GM21723 (cell line): Measurements from ENCODE around the gene TMPRSS11E.
"Not testable (repeated sequence)": the region's sequence is repeated elsewhere in the genome, so short reads cannot be mapped to it uniquely, and the experiment has no call there.

ENCODE experiments used
- ATAC-seq: cut with Tn5 transposase; IDR thresholded peaks from one replicate; pipeline ENCODE4 v1.9.1; 2021; ENCODE audit warnings: mild to moderate bottlenecking, moderate library complexity; ENCODE audit not compliant: unreplicated experiment

TMPRSS11E gene, protein sequence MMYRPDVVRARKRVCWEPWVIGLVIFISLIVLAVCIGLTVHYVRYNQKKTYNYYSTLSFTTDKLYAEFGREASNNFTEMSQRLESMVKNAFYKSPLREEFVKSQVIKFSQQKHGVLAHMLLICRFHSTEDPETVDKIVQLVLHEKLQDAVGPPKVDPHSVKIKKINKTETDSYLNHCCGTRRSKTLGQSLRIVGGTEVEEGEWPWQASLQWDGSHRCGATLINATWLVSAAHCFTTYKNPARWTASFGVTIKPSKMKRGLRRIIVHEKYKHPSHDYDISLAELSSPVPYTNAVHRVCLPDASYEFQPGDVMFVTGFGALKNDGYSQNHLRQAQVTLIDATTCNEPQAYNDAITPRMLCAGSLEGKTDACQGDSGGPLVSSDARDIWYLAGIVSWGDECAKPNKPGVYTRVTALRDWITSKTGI

DNA sequence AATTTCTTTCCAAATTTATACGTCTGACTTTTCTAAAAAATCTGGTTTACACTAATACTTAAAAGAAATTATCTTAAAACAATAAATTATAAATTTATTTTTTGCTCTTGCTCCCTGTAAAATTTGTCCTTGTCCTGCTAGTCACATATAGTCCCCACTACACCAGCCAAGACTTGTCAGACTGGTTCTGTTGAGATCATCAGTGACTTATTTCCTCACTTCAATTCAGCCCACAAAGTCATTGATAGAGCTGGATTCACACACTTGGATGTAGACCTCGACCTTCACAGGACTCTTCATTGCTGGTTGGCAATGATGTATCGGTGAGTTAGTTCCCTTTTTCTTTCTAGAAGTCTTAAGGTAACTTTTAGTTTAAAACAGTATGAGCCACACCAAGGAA lies at the start of gene TMPRSS11E:
Gene TMPRSS11E (plus strand): TSS at position 263 of the 400 bp plus-strand sequence. CDS start 50 bp downstream, at position 313.
- no peak for ATAC-seq

DNA sequence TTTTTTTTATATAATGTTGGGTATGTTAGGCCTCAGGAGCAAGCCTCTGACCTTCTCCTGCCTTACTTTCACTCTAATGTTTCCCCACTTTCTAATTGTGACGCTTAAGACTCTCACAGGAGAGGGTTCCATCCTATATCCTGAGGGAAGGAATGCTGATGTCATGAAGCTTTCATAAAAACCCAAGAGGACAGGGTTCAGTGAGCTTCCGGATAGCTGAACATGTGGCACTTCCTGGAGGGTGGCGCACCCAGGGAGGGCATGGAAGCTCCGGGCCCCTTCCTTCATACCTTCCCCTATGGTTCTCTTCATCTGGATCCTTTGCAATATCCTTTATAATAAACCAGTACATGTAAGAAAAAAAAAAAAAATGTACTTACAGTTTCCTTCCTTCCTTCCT lies 48.0 kb upstream of the TMPRSS11E start:
- no peak for ATAC-seq

DNA sequence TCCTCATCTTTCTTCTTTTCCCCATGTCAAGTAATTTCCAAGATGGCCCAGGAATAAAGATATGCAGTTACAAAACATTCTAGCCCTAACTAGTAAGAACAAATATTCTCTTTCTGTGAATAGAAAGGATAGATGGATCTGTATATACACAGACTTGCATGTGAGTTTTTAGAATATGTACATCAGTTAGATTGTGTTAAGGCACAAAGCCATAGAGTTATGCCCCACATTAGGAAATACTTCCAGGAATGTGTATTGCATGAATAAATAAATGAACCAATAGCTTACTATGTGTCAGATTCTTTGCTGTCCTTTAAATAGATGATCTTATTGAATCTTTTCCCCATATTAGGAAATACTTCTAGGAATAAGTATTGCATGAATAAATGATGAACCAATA lies 46.0 kb upstream of the TMPRSS11E start:
- ATAC-seq, result no peak

DNA sequence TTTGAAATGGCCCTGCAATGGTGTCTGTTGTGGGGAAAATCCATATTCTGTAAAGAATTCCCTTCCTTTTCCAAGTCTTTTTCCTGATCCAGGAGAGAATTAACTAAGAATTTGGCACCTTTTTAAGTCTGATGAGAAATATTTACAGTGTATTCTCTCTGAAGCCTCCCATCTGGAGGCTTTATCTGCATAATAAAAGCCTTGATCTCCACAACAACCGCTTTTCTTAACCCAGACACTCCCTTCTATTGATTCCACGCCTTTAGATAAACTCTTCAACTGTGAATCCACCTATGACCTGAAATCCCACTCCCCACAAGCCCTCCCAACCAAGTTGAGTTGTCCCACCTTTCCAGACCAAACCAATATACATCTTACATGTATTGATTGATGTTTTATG lies 43.1 kb upstream of the TMPRSS11E start:
- no peak for ATAC-seq

DNA sequence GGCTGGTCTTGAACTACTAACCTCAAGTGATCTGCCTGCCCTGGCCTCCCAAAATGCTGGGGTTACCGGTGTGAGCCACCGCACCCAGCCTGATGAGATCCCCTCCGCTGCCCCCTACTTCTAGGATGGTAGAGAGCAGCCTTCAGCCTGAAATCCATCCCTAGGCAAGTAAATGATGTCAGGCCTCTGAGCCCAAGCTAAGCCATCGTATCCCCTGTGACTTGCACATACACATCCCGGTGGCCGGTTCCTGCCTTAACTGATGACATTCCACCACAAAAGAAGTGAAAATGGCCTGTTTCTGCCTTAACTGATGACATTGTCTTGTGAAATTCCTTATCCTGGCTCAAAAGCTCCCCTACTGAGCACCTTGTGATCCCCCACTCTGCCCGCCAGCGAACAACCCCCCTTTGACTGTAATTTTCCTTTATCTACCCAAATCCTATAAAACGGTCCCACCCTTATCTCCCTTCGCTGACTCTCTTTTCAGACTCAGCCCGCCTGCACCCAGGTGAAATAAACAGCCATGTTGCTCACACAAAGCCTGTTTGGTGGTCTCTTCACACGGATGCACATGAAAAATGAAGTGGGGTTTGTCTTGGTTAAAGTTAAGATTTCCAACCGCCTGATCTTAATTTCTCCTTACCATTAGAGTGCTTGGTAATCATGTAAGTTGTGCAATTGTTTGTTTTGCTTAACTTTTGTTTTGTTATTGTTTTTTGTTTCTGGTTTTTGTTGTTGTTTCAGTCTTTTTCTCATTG lies 41.4 kb upstream of the TMPRSS11E start:
- not testable (repeated sequence) for ATAC-seq

DNA sequence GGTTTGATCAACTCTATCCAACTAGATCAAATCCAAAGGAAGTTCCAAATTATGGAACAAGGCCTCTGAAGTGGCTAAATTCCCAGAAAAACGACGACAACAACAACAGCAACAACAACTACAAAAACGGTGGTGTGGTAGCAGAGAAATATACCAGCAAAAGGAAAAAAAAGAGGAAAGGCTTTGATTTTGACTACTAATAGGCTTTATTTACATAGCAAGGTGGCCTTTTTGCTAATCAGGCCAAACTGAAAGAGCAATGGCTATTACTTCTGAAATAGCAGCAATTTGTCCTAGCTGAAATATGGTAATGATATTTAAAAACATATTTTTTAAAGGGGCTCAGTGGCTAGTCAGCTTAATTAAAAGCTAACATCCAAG lies 40.8 kb upstream of the TMPRSS11E start:
- ATAC-seq, result no peak

DNA sequence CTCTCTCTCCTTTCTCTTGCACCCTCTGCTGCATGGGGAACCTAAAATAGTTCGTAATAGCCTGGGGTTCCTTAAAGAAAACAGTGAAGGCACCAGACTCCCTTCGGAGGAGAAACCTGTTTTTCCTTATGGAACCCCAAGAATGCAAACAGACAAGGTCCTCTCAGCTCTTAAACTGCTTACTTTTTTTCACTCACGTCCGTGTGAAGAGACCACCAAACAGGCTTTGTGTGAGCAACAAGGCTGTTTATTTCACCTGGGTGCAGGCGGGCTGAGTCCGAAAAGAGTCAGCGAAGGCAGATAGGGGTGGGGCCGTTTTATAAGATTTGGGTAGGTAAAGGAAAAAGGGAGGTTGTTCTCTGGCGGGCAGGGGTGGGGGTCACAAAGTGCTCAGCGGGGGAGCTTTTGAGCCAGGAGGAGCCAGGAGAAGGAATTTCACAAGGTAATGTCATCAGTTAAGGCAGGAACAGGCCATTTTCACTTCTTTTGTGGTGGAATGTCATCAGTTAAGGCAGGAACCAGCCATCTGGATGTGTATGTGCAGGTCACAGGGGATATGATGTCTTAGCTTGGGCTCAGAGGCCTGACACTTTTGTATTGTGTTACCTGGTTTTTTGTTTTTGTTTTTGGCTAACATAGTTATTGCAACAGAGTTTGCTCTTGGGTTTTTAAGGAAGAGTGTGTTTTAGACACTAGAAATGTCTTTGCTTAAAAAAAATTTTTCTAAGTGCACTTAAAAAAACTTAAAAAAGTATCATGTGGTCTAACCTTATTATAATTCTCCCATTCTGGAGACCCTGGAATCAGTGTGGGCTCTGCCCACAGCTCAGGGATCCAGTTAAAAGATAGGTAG lies 40.0 kb upstream of the TMPRSS11E start:
- ATAC-seq, result not testable (repeated sequence)

DNA sequence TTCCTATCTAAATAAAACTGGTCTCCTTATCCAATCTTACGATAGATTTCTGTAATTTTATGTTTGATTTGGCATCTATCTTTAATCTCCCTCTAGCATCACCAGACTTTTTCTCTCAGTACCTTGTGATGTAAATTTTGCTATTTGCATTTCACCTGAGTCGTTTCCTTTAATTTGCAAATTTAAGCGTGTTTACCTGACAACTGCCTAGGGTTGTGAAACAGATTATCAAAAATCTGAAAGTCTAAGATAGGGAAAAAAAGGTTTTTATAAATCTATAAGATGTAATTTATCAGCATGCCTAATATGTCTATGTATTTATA lies 39.4 kb upstream of the TMPRSS11E start:
- no peak for ATAC-seq

DNA sequence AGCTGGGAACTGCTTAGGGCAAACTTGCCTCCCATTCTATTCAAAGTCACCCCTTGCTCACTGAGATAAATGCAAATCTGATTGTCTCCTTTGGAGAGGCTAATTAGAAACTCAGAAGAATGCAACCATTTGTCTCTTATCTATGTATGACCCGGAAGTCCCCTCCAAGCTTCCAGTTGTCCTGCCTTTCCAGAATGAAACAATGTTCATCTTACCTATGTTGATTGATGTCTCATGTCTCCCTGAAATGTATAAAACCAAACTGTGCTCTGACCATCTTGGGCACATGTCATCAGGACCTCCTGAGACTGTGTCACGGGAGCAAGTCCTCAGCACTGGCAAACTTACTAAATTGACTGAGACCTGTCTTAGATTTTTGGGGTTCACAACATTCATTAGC lies 37.1 kb upstream of the TMPRSS11E start:
- ATAC-seq, result no peak

DNA sequence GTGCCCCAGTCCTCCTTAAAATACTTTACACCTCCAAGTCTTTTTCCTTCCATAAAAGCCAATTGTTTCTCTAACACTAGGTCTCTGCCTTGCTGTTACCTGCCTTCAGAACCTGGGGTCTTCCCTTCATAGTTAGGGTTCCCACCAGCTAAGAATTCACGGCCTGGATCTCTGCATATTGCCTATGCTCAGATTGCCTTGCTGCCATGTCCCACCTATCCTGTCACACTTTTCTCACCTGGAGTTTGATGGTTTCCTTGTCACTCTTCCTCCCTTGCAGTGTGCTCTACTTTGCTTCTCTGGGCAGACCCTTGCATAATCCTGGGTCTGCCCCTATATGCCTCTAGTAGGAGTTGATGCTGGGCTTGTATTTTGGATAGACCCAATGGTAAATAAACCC lies 36.6 kb upstream of the TMPRSS11E start:
- ATAC-seq, result no peak

DNA sequence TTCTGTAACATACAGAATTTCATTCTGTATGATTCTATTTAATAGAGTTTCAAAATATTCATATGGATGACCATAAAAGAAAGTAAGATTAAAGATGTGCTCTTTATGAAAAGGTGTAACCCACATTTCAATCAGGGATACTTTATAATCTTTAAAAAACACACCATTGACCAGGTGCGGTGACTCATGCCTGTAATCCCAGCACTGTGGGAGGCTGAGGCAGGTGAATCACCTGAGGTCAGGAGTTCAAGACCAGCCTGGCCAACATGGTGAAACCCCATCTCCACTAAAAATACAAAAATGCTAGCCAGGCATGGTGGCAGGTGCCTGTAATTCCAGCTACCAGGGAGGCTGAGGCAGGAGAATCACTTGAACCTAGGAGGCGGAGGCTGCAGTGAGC lies 35.2 kb upstream of the TMPRSS11E start:
- ATAC-seq, result not testable (repeated sequence)

DNA sequence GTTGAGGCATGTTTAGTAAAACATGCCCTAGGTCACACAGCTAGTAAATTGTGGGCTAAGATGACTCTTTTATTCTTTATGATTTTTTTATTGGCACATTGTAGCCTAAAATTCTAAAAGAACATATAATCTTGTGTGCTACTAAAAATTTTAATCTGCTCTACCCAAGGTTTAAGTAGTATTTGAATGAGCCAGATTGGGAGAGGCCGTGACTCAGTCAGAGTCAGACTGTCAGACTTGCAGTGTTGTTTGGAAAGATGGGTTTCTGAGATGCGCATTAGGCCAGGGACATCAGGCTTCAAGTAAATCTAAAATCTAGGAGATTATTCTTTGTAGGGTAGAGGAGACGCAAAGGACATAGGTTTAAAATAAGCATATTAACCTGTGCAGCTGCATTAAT lies 30.7 kb upstream of the TMPRSS11E start:
- ATAC-seq, result no peak

DNA sequence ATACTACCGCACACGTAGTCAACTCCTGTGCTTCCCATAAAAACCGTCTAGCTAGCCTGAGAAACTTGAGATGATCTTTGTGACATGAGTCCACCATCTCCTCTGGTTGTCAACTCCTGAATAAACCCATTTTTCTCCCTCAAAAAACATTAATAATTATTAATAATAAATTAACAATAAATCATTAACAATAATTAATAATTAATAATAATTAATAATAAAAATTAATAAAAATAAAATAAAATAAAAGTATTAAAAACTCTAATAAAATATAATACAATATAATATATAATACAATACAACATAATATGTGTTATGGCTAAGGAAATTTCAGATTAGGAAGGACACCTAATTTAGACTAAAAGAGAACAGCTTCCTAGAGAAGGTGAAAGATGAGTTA lies 20.7 kb upstream of the TMPRSS11E start:
- no peak for ATAC-seq

DNA sequence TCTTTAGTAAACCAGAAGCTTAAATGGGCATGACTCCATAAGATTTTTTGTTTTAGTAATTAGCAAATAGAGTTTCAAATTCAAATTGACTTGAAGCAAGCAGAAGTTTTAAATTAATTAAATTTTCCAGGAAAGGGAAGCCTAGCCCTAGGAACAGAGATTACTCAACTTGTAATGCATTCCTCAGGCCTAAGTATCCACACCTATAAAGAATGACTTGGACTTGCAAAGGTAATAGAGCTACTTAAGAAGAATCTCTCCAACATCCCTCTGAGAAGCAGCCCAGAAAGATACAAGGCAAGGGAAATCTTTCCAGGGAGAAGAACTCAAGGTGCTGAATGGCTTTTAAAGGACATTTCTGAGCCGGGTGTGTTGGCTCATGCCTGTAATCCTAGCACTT lies 16.9 kb upstream of the TMPRSS11E start:
- ATAC-seq, result no peak

DNA sequence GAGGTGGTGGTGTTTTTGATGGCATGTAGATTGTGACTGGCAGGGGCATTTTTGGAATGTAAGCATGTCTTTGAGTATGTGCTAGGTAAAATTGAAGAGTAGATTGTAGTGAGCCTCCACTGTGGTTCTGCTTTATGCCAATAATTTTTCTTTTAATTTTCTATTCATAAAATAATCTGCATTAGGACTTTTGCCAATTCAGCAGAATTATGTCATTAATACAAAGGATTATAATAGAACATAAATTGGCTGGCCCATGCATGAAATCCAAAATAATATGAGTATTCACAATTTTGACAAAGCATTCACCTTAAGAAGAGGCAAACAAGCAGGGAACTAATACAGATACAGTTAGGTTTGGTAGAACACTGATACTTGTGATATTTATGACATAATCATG lies 14.9 kb upstream of the TMPRSS11E start:
- ATAC-seq, result no peak

DNA sequence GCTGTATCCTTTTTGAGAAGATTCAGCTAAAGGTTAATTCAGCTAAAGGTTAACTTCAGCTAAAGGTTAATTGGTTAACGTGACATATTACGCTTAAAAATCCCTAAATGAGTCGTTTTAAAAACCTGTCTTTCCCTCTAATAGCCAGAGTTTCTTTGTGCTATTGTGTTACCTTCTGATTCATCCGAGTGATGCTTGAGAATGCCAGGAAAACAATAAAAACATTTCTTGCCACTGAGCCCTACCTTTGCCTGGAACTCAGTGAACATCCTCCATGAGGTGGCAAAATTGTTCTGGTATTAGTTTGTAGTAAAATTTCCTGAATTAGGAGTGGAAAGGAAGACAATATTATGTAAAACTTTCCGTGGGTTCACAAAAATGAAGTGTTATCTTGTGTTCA lies 13.7 kb upstream of the TMPRSS11E start:
- no peak for ATAC-seq

DNA sequence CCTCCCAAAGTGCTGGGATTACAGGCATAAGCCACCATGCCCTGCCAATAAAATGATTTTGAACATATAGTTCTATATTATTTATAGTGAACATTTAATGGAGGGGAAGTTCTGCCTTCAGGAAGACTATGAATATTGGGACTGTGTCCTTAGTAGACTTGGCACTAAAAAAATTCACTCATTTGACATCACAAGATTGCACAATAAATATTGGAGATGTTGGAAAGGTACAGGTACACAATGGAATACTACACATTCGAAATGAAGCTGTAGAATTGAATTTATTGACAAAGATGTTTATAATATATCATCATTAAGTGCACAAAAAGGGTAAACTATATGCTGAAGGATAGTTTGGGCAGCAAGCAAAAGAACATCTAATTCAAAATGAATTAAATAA lies 13.0 kb upstream of the TMPRSS11E start:
- ATAC-seq, result no peak

DNA sequence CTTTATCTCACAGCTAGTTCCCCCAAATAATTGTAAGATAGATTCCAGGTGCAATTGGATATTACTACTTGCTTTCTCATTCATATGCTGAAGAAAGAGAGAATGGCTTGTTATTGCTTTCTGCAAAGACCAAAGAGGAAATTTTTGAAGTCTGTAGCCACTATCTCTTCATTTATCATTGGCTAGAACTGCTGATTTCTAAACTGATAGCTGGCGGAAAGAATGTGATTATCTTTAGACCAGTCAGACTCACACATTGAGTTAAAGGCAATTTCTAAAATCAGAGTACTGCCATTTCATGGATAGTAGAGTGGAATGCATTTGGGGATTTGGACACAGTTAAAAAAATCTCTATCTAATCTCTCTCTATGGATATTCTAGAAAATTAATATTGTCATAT lies 12.4 kb upstream of the TMPRSS11E start:
- no peak for ATAC-seq

DNA sequence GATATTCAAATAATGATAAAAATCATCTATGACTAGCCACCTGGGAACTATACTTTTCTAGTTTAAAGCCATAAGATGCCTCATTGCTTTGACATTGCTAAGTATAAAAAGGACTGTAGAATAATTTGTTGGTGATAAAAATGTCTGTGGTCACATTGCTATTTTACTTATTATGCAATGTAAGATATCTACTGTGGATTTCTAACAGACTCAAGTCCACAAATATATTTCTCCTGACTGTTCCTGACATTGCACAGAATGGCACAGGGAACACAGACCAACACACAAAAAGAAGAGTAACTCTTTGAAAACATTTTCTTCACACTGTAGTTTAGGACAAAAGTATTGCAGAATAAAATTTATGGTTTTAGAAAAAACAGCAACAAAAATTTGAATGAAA lies 2.2 kb upstream of the TMPRSS11E start:
- ATAC-seq, result no peak

DNA sequence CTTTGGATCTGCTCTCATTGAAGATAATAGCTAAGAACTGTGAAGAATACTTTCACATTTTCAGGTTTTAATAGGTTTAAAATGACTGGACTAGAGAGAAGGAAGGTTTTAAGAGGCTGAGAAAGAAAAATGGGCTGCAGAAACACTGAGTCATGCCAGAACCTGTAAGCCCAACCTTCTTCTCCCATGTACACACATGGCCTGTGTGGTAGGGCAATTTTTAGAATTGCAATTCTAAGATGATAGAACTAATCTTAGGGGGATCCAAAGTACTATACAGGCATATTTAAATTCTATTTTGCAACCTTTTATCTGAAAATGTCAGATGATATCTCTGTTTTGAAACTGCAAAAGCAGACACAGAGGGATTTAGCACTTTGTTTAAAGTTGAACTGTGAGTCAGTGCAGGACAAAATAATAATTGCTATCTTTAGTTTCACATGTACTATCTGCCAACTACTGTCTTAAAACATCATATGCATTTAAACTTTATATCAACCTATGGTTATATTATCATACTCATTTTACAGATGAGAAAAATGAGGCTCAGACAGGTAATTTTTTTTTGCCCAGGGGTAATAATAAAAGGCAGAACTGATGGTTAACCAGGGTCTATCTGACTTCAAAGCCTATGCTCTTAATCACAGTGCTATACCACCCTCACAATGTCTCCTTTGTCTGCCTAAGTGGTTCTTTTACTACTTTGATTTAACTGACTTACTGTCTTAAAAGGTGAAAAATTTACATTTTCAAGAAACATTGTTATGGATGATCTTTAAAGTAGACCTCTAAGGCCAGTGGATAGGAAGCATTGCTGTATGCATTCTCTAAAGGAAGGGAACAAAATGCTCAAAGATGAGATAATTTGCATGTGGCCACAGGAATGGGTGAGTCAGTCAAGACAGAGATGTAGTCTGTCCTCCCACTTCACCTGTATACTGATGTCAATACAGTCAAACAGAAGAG lies 4.3 kb downstream of the TMPRSS11E start:
- ATAC-seq, result peak; percentile 79
